ENCODE data around the gene RNF135.

RNF135 gene

DNA sequence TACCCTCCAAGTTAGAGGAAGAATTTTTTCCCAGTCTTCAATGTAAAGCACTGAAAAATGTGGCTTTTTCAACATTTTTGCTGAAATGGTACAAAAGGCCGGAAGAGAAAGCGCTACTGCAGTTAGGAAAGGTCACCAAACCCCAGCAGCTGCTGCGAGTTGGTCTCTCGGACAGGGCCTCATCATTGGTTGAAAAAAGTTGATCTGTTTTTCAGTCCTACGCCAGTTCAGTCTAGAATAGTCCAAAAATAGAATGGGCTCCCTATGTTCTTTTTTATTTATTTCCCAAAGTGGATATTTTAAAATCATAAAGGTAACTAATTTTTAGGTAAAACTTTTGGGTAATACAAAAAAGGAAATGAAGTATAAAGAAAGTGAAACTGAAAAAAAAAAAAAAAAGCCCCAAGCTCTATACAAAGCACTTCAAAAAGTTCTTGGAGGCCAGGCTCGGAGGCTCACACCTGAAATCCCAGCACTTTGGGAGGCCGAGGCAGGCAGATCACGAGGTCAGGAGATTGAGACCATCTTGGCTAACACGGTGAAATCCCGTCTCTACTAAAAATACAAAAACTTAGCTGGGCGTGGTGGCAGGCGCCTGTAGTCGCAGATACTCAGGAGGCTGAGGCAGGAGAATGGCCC lies 31.7 kb upstream of the RNF135 start:
- Mint-ChIP-seq H3K27me3 (no peaks in the 10 kb centered on the region), H3K4me3 (no peak overlapping the region), H3K4me1 (ENCODE audit: low read depth) (peaks cover 16% of the 10 kb centered on the region), H3K9me3 (no peaks in the 10 kb centered on the region), H3K36me3 (ENCODE audit: low read depth) (peaks cover 100% of the 10 kb centered on the region), H3K27ac (peak overlapping the region; percentile 34)
- intact Hi-C loops (cut with micrococcal nuclease), result no loop called here

DNA sequence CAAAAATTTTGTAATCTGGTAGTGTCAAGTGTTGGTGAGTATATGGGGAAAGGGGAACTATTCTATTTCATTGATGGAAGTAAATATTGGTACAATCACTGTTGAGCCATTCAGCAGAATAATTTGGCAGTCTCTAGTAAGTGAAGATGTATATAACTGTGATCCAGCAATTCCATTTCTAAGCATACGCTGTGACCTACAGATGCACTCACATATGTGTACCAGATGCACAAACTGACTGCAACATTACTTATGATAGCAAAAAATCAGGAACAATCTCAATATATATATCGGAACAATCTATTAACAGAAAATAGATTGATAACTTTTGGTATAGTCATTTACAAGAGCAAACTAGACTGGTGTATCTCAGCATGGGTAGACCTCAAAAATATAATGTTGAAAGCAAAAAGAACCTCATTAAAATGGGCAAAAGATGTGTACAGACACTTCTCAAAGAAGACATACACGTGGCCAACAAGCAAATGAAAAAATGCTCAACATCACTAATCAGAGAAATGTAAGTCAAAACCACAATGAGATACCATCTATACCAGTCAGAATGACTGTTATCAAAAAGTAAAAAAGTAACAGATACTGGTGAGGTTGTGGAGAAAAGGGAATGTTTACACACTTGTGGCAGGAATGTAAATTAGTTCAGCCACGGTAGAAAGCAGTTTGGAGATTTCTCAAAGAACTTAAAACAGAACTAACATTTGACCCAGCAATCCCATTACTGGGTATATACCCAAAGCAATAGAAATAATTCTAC lies 28.3 kb upstream of the RNF135 start:
- intact Hi-C loops (cut with micrococcal nuclease), result loop anchor here (5.0 kb wide), 1 partner anchor 45 kb away; no protein-coding TSS in a partner anchor
- H3K4me1 Mint-ChIP-seq (ENCODE audit: low read depth), result peaks cover 14% of the 10 kb centered on the region
- peaks cover 100% of the 10 kb centered on the region for H3K36me3 Mint-ChIP-seq (ENCODE audit: low read depth)
- no peaks in the 10 kb centered on the region for H3K27me3 Mint-ChIP-seq
- H3K4me3 Mint-ChIP-seq, result no peak overlapping the region
- H3K9me3 Mint-ChIP-seq, result no peaks in the 10 kb centered on the region
- no peak overlapping the region for H3K27ac Mint-ChIP-seq

- Mint-ChIP-seq H3K36me3 (ENCODE audit: low read depth) (peaks cover 99% of the 10 kb centered on the region), H3K27ac (peak overlapping the region; percentile 97), H3K4me3 (no peak overlapping the region), H3K27me3 (no peaks in the 10 kb centered on the region), H3K9me3 (no peaks in the 10 kb centered on the region), H3K4me1 (ENCODE audit: low read depth) (peaks cover 46% of the 10 kb centered on the region)
- intact Hi-C loops (cut with micrococcal nuclease), result no loop called here
Measured at GRCh38 chr17:30947796-30948195, 23.0 kb upstream of the RNF135 start.

GRCh38 chr17:30950189-30950588 lies 20.6 kb upstream of the RNF135 start:
- no peaks in the 10 kb centered on the region for H3K9me3 Mint-ChIP-seq
- peak overlapping the region; percentile 97 for H3K27ac Mint-ChIP-seq
- peaks cover 67% of the 10 kb centered on the region for H3K4me1 Mint-ChIP-seq (ENCODE audit: low read depth)

DNA sequence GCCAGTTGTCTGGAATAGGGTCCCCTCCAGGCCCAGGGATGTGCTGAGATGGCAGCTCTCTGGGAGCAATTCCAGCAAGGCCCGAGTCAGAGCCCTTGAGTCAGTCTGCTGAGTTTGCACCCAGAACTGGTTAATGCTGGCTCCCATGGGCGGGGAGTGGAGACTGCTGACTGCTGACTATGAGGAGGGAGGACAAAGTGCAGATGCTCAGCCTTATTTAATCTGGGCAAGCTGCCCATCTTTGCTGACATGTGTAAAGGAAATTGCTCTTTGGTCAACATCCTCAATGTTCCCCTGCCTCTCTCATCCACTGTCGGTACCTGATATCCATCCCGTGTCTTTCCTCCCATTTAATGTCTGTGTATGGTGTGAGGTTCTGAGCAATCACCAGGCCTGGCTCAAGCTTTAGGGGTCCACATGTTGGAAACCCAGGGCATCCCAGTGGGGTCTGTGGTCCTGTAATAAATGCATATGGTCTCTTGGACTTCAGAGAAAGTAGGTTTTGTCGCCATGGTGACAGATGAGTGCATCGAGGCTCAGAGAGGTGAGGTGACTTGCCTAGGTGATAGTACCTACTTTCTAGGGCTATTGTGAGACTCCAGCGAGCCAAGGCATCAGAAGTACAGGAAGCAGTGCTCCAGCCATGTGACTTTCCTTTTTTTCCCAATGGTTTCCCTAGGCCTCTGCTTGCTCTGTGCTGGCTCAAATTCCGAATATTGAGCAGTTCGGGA lies 20.0 kb upstream of the RNF135 start:
- Mint-ChIP-seq H3K4me3 (peak overlapping the region; percentile 17), H3K27ac (peak overlapping the region; percentile 97), H3K36me3 (ENCODE audit: low read depth) (peaks cover 99% of the 10 kb centered on the region)

More at GRCh38 chr17:30950189-30950588, 20.6 kb upstream of the RNF135 start:
- peak overlapping the region; percentile 17 for H3K4me3 Mint-ChIP-seq
- no peaks in the 10 kb centered on the region for H3K27me3 Mint-ChIP-seq
- intact Hi-C loops (cut with micrococcal nuclease), result loop anchor here (5.0 kb wide), 1 partner anchor 372 kb away; the partner anchor contains the start of gene EVI2A
- H3K36me3 Mint-ChIP-seq (ENCODE audit: low read depth), result peaks cover 99% of the 10 kb centered on the region

GRCh38 chr17:30952638-30953393 lies 18.0 kb upstream of the RNF135 start:
- H3K4me1 Mint-ChIP-seq (ENCODE audit: low read depth), result peaks cover 84% of the 10 kb centered on the region
- H3K4me3 Mint-ChIP-seq, result peak overlapping the region; percentile 76
- no peaks in the 10 kb centered on the region for H3K9me3 Mint-ChIP-seq
- H3K27ac Mint-ChIP-seq, result peak overlapping the region; percentile 97
- intact Hi-C loops (cut with micrococcal nuclease), result loop anchor here (1.0 to 5.0 kb wide), 2 partner anchors 8 to 369 kb away; partner anchors contain the start of gene EVI2A
- H3K27me3 Mint-ChIP-seq, result no peaks in the 10 kb centered on the region
- H3K36me3 Mint-ChIP-seq (ENCODE audit: low read depth), result peaks cover 99% of the 10 kb centered on the region

More for the DNA sequence above, 20.0 kb upstream of the RNF135 start:
- Mint-ChIP-seq H3K27me3 (no peaks in the 10 kb centered on the region), H3K4me1 (ENCODE audit: low read depth) (peaks cover 68% of the 10 kb centered on the region), H3K9me3 (no peaks in the 10 kb centered on the region)
- intact Hi-C loops (cut with micrococcal nuclease), result loop anchor here (5.0 kb wide), 1 partner anchor 371 kb away; the partner anchor contains the start of gene EVI2A

- no peaks in the 10 kb centered on the region for H3K9me3 Mint-ChIP-seq
- intact Hi-C loops (cut with micrococcal nuclease), result loop anchor here (1.0 to 5.0 kb wide), 2 partner anchors 14 to 368 kb away; partner anchors contain the start of gene EVI2A
- H3K4me1 Mint-ChIP-seq (ENCODE audit: low read depth), result peaks cover 89% of the 10 kb centered on the region
Measured at GRCh38 chr17:30954046-30954830, 16.6 kb upstream of the RNF135 start.

GRCh38 chr17:30956764-30957374 lies 14.0 kb upstream of the RNF135 start:
- no peaks in the 10 kb centered on the region for H3K9me3 Mint-ChIP-seq
- H3K4me3 Mint-ChIP-seq, result peak overlapping the region; percentile 77
- H3K27me3 Mint-ChIP-seq, result no peaks in the 10 kb centered on the region
- peak overlapping the region; percentile 97 for H3K27ac Mint-ChIP-seq
- H3K36me3 Mint-ChIP-seq (ENCODE audit: low read depth), result peaks cover 78% of the 10 kb centered on the region
- peaks cover 84% of the 10 kb centered on the region for H3K4me1 Mint-ChIP-seq (ENCODE audit: low read depth)
- intact Hi-C loops (cut with micrococcal nuclease), result no loop called here

More at GRCh38 chr17:30954046-30954830, 16.6 kb upstream of the RNF135 start:
- H3K27ac Mint-ChIP-seq, result peak overlapping the region; percentile 97
- H3K27me3 Mint-ChIP-seq, result no peaks in the 10 kb centered on the region
- peak overlapping the region; percentile 76 for H3K4me3 Mint-ChIP-seq
- peaks cover 99% of the 10 kb centered on the region for H3K36me3 Mint-ChIP-seq (ENCODE audit: low read depth)

GRCh38 chr17:30957741-30958140 lies 13.1 kb upstream of the RNF135 start:
- peak overlapping the region; percentile 77 for H3K4me3 Mint-ChIP-seq
- H3K4me1 Mint-ChIP-seq (ENCODE audit: low read depth), result peaks cover 83% of the 10 kb centered on the region
- no peaks in the 10 kb centered on the region for H3K9me3 Mint-ChIP-seq
- H3K27me3 Mint-ChIP-seq, result no peaks in the 10 kb centered on the region
- intact Hi-C loops (cut with micrococcal nuclease), result no loop called here
- peak overlapping the region; percentile 97 for H3K27ac Mint-ChIP-seq
- H3K36me3 Mint-ChIP-seq (ENCODE audit: low read depth), result peaks cover 73% of the 10 kb centered on the region

- Mint-ChIP-seq H3K4me3 (peak overlapping the region; percentile 26), H3K36me3 (ENCODE audit: low read depth) (peaks cover 73% of the 10 kb centered on the region), H3K4me1 (ENCODE audit: low read depth) (peaks cover 82% of the 10 kb centered on the region), H3K27me3 (no peaks in the 10 kb centered on the region), H3K27ac (peak overlapping the region; percentile 97), H3K9me3 (no peaks in the 10 kb centered on the region)
- intact Hi-C loops (cut with micrococcal nuclease), result no loop called here
Measured at GRCh38 chr17:30958187-30958586, 12.7 kb upstream of the RNF135 start.

GRCh38 chr17:30961209-30962188 lies 9.3 kb upstream of the RNF135 start:
- Mint-ChIP-seq H3K9me3 (no peaks in the 10 kb centered on the region), H3K27ac (peak overlapping the region; percentile 97), H3K27me3 (no peaks in the 10 kb centered on the region), H3K4me1 (ENCODE audit: low read depth) (peaks cover 72% of the 10 kb centered on the region), H3K36me3 (ENCODE audit: low read depth) (peaks cover 71% of the 10 kb centered on the region), H3K4me3 (peak overlapping the region; percentile 60)
- intact Hi-C loops (cut with micrococcal nuclease), result loop anchor here (1.0 kb wide), 1 partner anchor 8 kb away; no protein-coding TSS in a partner anchor

Measured in dendritic cell treated with granulocyte-macrophage colony-stimulating factor and Interleukin-4, amounts not matched to agents 40 ng/mL and 50 ng/mL, for 4 days (primary cell).